Activated CD4-positive, alpha-beta T cell treated with anti-CD3 and anti-CD28 coated beads, Interleukin-10, Interleukin-2, amounts not matched to agents 100 ng/mL and 50 ng/mL, durations not matched to agents 16 hours and 8 hours (primary cell): Measurements from ENCODE around the gene LIN54.
A peak's percentile ranks its signal among the peaks of the same experiment; 100 is the strongest.
"Not testable (repeated sequence)": the region's sequence is repeated elsewhere in the genome, so short reads cannot be mapped to it uniquely, and the experiment has no call there.

Experiments
- DNase-seq: peaks from one replicate; pipeline ENCODE4 v3.0.0-alpha.2; 2020

The LIN54 gene

GRCh38 chr4:82939414-82939813 lies 71.2 kb downstream of the LIN54 start:
- DNase-seq, result no peak

DNA sequence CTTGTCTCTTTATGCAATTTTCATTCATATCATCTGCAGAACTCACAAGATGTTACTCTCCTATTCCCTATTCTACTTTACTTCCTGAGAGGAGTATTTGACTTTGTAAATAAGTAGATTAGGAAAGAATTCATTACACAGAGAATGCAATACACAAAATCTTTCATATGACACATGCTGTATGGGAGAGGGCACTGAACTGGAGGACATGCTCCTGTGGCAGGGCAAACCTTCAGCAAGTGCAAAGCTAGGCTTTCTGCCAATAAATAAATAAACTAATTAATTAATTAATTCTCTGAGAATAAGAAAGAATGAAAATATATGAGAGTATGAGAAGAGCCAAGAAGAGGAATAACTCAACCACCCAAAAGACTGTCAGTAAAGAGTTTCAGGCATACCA lies 76.2 kb downstream of the LIN54 start:
- no peak for DNase-seq

GRCh38 chr4:82930848-82931755 lies 79.5 kb downstream of the LIN54 start:
- DNase-seq, result no peak

DNA sequence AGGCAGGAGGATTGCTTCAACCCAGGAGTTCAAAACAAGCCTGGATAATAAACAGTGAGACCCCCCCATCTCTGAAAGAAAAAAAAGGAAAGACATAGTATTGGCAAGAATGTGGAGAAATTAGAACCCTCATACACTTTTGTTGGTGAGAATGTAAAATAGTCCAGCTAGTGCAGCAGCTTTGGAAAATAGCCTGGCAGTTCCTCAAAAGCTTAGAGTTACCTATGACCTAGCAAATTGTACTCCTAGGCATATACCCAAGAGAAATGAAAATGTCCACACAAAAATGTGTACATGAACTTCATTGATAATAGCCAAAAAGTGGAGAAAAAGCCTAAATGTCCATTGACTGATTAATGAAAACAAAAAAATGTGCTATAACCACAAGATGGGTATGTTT lies 88.8 kb downstream of the LIN54 start:
- DNase-seq, result no peak

DNA sequence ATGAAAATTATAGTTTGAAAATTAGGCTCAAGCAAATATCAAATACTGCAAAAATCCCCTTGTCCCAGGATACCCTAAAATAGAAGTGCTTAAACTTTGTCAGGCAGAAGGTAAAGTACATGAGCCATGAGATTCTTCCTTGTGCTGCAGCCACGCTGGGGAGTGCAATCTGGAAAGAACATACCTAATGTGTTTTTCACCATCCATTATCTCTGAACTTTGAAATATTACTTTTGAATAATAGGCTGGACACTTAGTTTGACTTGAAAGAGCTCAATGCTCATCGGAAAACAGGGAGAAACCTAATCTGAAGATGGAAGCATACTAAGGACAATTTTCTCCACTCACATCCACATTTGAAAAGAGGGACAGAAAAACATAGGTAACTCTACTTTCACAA lies 91.2 kb downstream of the LIN54 start:
- DNase-seq, result no peak

DNA sequence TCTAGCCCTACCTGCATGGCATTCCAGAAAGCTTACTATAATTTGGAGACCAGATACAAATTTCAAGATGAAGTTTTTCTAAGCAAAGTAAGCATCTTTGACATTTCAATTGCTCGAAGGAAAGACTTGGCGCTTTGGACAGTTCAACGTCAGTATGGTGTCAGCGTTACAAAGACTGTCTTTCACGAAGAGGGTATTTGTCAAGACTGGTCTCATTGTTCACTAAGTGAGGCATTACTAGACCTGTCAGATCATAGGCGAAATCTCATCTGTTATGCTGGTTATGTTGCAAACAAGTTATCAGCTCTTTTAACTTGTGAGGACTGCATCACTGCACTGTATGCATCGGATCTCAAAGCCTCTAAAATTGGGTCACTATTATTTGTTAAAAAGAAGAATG lies 92.5 kb downstream of the LIN54 start:
- DNase-seq, result no peak

GRCh38 chr4:82913968-82914367 lies 96.7 kb downstream of the LIN54 start:
- not testable (repeated sequence) for DNase-seq

DNA sequence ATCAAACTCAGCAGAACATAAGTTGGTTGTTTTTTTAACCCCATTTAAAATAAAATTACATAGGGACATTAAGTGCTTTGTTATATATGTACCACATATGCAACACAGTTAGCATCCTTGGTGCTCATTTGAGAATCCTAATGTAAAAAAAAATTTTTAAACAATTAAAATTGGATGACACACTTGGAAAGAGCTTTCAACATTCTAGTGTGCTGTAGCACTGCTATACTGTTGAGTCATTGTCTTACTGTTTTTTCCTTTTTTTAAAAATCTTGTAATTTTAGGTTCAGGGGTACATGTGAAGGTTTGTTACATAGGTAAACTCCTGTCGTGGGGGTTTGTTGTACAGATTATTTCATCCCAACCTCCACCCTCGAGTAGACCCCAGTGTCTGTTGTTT lies 97.3 kb downstream of the LIN54 start:
- DNase-seq, result no peak

- DNase-seq, result no peak
These were observed 101.3 kb downstream of the LIN54 start for GRCh38 chr4:82909326-82909725.

DNA sequence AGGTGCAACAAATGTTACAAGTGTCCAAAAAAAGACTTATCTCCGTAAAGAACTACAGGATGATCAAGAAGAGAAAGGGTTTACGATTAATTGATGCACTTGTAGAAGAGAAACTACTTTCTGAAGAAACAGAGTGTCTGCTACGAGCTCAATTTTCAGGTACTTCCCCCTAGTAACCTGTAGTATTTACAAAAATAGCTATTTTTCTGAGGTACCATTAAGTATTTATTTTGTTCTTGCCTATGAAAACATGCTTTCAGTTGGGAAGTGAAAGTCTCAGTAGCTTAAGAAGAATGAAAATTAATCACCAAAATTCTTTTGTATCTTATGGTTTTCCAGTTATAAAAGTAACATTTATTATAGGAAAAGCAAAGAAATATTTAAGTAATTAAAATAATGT lies 104.2 kb downstream of the LIN54 start:
- DNase-seq, result no peak

GRCh38 chr4:82905205-82905604 lies 105.4 kb downstream of the LIN54 start:
- DNase-seq, result peak; percentile 90

DNA sequence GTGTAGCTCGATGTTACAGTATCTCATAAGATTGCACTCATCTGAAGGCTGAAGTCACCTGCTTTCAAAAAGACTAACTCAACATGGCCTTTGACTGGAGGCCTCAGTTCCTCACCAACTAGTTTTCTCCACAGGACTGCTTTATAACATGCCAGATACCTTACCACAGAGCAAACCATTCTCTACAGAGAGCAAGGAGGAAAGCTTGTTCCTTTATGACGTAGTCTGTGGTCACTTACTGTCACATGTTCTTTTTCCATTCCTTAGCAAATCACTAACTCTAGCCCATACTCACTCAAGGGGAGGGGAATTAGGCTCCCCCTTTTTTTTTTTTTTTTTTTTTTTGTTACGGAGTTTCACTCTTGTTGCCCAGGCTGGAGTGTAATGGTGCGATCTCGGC lies 106.9 kb downstream of the LIN54 start:
- peak; percentile 67 for DNase-seq

GRCh38 chr4:82901183-82901718 lies 109.4 kb downstream of the LIN54 start:
- no peak for DNase-seq

DNA sequence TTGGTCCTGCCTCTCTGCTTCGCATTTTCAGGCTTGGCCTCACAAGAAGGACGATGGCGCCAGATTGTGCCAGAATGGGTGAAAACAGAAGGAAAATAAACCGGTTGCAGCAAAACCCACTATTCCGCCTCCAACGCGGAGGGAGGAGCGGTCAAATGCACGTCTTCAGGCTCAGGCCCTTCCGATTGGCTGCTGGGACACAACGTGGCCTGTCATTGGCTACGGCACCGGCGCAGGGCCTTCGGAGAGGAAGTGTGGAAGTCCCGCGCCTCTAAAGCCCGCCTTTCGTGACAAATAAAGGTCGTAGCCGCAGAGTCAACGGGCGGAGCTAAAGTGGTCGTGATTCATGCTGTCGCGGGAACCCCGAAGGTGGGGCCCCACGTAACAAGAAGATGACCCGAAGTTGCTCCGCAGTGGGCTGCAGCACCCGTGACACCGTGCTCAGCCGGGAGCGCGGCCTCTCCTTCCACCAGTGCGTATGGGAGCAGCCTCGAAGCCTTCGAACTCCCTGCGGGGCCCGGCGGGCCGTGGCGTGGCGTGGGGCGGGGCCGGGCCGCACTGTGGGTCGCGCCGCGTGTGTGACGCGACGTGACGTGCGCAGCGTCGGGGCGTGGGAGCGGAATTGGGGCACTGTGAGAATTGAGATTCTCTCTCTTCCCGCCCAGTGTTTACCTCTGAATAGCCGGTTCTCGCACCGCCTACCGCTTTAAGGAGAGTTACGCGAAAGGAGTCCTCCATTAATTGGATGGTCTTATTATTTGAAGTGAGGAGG lies 110.0 kb downstream of the LIN54 start, which contains the start of gene THAP9:
Gene THAP9, plus strand, starts transcription at position 325 of the 772 bp plus-strand sequence. Its CDS starts 68 bp downstream, at position 393.
- DNase-seq, result peak; percentile 99

DNA sequence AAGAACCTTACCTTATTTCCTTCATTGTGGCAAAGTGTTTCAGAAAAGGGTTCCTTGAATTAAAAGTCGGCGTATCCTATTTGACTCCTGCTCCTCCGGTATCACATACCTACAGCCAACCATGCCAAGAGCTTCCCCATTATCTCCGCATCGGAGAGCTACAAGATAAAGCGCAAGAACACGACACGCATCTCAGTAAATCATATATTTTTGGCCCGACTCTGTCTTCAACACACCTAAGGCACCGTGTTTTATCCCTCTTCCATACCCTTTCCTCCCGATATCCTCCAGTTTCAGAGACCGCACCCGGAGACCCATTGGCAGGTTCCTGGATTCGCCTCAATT lies 110.6 kb downstream of the LIN54 start:
- peak; percentile 41 for DNase-seq

DNA sequence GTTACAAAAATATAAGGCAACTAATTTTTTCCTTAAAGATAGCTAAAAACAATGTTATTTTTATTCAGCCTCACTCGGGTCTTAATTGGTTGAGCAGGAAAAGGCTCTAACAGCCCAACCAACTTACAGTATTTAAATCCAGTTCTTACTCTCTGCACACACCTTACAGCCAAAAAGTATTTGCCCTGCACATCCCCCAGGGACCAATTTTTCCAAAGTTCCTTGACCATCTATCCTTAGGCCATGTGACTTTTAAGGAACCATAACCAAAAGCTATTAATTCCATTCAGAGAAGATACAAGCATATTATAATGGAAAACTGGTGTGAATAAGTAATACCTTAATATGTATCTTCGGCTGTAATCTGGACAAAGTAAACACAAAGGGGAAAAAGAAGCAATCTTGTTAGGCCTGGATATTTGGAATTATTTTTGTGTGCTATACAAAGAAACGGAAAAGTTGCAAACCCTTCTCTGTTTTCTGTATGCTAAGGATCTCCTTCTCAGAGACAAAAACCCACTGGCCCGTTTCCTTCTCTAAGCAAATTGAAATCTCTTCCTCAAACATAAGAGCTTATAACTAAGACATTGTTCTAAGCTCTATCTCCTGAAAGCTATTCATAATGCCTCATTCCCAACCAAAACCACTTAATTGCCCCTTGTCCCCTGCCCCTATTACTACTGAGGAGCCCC lies 111.1 kb downstream of the LIN54 start:
- no peak for DNase-seq

DNA sequence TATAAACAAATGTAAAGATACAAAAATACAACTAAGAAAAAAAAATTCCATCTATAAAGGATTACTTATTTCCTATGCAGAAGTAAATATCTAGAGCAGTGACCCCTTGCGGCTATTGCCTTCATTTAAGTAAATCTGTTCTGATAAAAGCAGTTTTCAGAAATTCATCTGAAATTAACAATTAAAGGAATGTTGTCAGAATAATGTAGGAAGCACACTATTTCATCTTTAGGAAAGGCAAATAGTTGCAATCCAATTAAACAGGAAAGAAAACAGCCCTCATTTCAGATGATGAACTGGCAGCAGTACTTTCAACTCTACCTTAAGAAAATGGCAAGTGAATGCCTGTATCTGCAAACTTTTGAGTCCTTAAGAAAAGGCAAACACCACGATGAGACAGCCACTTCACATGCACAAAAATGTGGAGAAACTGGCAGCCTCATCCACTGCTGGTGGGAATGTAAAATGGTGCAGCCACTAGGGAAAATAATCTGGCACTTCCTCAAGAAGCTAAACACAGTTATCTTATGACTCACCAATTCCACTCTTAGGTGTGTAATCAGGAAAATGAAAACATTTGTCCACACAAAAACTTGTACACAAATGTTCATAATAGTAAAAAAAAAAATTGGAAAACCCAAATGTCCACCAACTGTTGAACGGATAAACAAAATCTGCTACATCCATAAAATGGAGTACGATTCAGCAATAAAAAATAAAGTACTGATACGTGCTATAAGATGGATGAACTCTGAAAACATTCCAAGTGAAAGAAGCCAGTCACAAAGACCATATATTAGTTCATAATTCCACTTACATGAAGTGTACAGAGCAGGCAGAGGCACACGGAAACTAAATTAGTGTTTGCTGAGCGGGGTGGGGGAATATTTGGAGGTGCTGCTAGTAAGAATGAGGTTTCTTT lies 112.0 kb downstream of the LIN54 start:
- no peak for DNase-seq

GRCh38 chr4:82896755-82897154 lies 113.9 kb downstream of the LIN54 start:
- DNase-seq, result no peak

DNA sequence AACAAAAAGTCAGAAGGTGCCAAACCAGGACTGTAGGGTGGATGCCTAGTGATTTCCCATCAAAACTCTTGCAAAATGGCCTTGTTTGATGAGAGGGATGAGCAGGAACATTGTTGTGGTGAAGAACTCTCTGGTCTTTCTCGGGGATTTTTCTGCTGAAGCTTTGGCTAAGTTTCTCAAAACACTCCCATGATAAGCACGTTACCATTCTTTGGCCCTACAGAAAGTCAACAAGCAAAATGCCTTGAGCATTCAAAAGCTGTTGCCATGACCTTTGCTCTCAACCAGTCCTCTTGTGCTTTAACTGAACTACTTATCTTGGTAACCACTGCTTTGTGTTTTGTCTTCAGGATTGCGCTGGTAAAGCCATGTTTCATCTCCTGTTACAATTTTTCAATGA lies 116.7 kb downstream of the LIN54 start:
- DNase-seq, result no peak

DNA sequence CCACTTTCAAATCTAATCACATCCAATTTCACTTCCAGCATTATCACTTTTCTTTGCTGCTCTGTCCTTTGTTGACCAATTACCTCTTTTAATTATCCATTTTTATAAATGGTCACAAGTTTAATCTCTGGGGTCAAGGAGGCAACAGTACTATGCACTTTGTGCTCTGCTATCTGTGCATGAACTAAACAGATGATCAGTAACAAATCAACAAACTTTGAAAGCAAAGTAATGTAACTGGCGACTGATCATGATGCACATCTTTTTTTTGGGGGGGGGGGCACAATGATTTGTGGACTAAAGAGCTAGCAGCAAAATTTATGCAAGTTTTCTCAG lies 118.2 kb downstream of the LIN54 start:
- no peak for DNase-seq

- DNase-seq, result no peak
These were observed 118.7 kb downstream of the LIN54 start for GRCh38 chr4:82891707-82892466.
